Stimulated activated naive CD8-positive, alpha-beta T cell treated with anti-CD3 and anti-CD28 coated beads, Interleukin-15, amount 100 ng/mL, for 72 hours (primary cell): Measurements from ENCODE around the gene ENTHD1.

Experiments used
- ATAC-seq: fragments of 150-1000 bp; cut with Tn5 transposase; 2 replicates; pipeline ENCODE4 v1.10.0; 2021; ENCODE audit warnings: mild to moderate bottlenecking, moderate library complexity
- DNase-seq, 2 donors: peaks; one replicate each; pipeline ENCODE4 v3.0.0; 2021 to 2022
- H3K27ac Mint-ChIP-seq, 2 donors: one replicate each; pipeline ENCODE4 v1.8.0; 2022; ENCODE audit warnings: mild to moderate bottlenecking in 2 of 2, mixed read lengths in 2 of 2, moderate library complexity in 2 of 2
- H3K27me3 Mint-ChIP-seq: one replicate; pipeline ENCODE4 v1.8.0; 2022; ENCODE audit warnings: mixed read lengths
- H3K4me1 Mint-ChIP-seq: one replicate; pipeline ENCODE4 v1.8.0; 2022; ENCODE audit warnings: mild to moderate bottlenecking, mixed read lengths
- H3K4me3 Mint-ChIP-seq, 2 donors: one replicate each; pipeline ENCODE4 v1.8.0; 2022; ENCODE audit warnings: mild to moderate bottlenecking in 2 of 2, mixed read lengths in 2 of 2, moderate library complexity in 1 of 2
- H3K9me3 Mint-ChIP-seq, 2 donors: one replicate each; pipeline ENCODE4 v1.8.0; 2022; ENCODE audit warnings: mixed read lengths in 2 of 2

ENTHD1 gene

GRCh38 chr22:39931251-39931650 lies 37.7 kb upstream of the ENTHD1 start:
- peak; percentile 44 for ATAC-seq
- no peak for DNase-seq
- H3K27ac Mint-ChIP-seq = no peak overlapping the region
- H3K4me3 Mint-ChIP-seq = no peak overlapping the region
- H3K27me3 Mint-ChIP-seq = no peaks in the 10 kb centered on the region
- no peaks in the 10 kb centered on the region for H3K9me3 Mint-ChIP-seq
- peaks cover 49% of the 10 kb centered on the region for H3K4me1 Mint-ChIP-seq

- no peaks in the 10 kb centered on the region for H3K27me3 Mint-ChIP-seq
- H3K4me1 Mint-ChIP-seq = peaks cover 49% of the 10 kb centered on the region
- no peak for DNase-seq
- peak overlapping the region in 1 of 2 donors; percentile 77 for H3K27ac Mint-ChIP-seq
- H3K4me3 Mint-ChIP-seq = no peak overlapping the region
- H3K9me3 Mint-ChIP-seq = no peaks in the 10 kb centered on the region
- no peak for ATAC-seq
These were observed 35.3 kb upstream of the ENTHD1 start for GRCh38 chr22:39928536-39929520.

GRCh38 chr22:39927544-39927943 lies 34.0 kb upstream of the ENTHD1 start:
- Mint-ChIP-seq H3K4me1 (peaks cover 49% of the 10 kb centered on the region), H3K27ac (peak overlapping the region in 1 of 2 donors; percentile 77), H3K4me3 (no peak overlapping the region), H3K27me3 (no peaks in the 10 kb centered on the region), H3K9me3 (no peaks in the 10 kb centered on the region)
- peak in 1 of 2 donors; percentile 52 for DNase-seq
- peak; percentile 73 for ATAC-seq

- H3K4me1 Mint-ChIP-seq = peaks cover 56% of the 10 kb centered on the region
- ATAC-seq (no peak), DNase-seq (no peak)
- H3K27me3 Mint-ChIP-seq = no peaks in the 10 kb centered on the region
- no peaks in the 10 kb centered on the region for H3K9me3 Mint-ChIP-seq
- H3K27ac Mint-ChIP-seq = peak overlapping the region in 1 of 2 donors; percentile 75
- no peak overlapping the region for H3K4me3 Mint-ChIP-seq
These were observed 33.2 kb upstream of the ENTHD1 start for GRCh38 chr22:39926753-39927152.

- no peaks in the 10 kb centered on the region for H3K9me3 Mint-ChIP-seq
- ATAC-seq (peak; percentile 12), DNase-seq (no peak)
- peaks cover 63% of the 10 kb centered on the region for H3K4me1 Mint-ChIP-seq
- peak overlapping the region in 1 of 2 donors; percentile 75 for H3K27ac Mint-ChIP-seq
- no peak overlapping the region for H3K4me3 Mint-ChIP-seq
- no peaks in the 10 kb centered on the region for H3K27me3 Mint-ChIP-seq
These were observed 32.5 kb upstream of the ENTHD1 start for GRCh38 chr22:39925909-39926679.

GRCh38 chr22:39925273-39925672 lies 31.7 kb upstream of the ENTHD1 start:
- H3K4me3 Mint-ChIP-seq = no peak overlapping the region
- peak overlapping the region in 1 of 2 donors; percentile 72 for H3K27ac Mint-ChIP-seq
- no peaks in the 10 kb centered on the region for H3K27me3 Mint-ChIP-seq
- no peak for ATAC-seq
- DNase-seq = no peak
- H3K9me3 Mint-ChIP-seq = no peaks in the 10 kb centered on the region
- H3K4me1 Mint-ChIP-seq = peaks cover 71% of the 10 kb centered on the region

- no peaks in the 10 kb centered on the region for H3K9me3 Mint-ChIP-seq
- DNase-seq (no peak), ATAC-seq (no peak)
- no peaks in the 10 kb centered on the region for H3K27me3 Mint-ChIP-seq
- H3K27ac Mint-ChIP-seq = peak overlapping the region; percentile 38 to 79
- peaks cover 81% of the 10 kb centered on the region for H3K4me1 Mint-ChIP-seq
- H3K4me3 Mint-ChIP-seq = no peak overlapping the region
These were observed 30.7 kb upstream of the ENTHD1 start for GRCh38 chr22:39924286-39924685.

GRCh38 chr22:39923696-39924095 lies 30.1 kb upstream of the ENTHD1 start:
- Mint-ChIP-seq H3K4me1 (peaks cover 82% of the 10 kb centered on the region), H3K27me3 (no peaks in the 10 kb centered on the region), H3K9me3 (no peaks in the 10 kb centered on the region), H3K27ac (peak overlapping the region in 1 of 2 donors; percentile 79), H3K4me3 (no peak overlapping the region)
- ATAC-seq (no peak), DNase-seq (no peak)

GRCh38 chr22:39920134-39920743 lies 26.7 kb upstream of the ENTHD1 start:
- peaks cover 84% of the 10 kb centered on the region for H3K4me1 Mint-ChIP-seq
- H3K4me3 Mint-ChIP-seq = peak overlapping the region; percentile 79 to 91
- no peaks in the 10 kb centered on the region for H3K27me3 Mint-ChIP-seq
- ATAC-seq = peak; percentile 84
- DNase-seq = peak; percentile 69 to 73
- H3K27ac Mint-ChIP-seq = peak overlapping the region; percentile 91 to 96
- no peaks in the 10 kb centered on the region for H3K9me3 Mint-ChIP-seq

- ATAC-seq = no peak
- peak overlapping the region; percentile 80 to 91 for H3K4me3 Mint-ChIP-seq
These were observed 24.4 kb upstream of the ENTHD1 start for GRCh38 chr22:39917776-39918495.

GRCh38 chr22:39917197-39917643 lies 23.7 kb upstream of the ENTHD1 start:
- Mint-ChIP-seq H3K27me3 (no peaks in the 10 kb centered on the region), H3K27ac (peak overlapping the region; percentile 56 to 89), H3K4me3 (peak overlapping the region; percentile 80 to 91), H3K9me3 (no peaks in the 10 kb centered on the region), H3K4me1 (peaks cover 84% of the 10 kb centered on the region)
- DNase-seq (no peak), ATAC-seq (no peak)

More at GRCh38 chr22:39917776-39918495, 24.4 kb upstream of the ENTHD1 start:
- Mint-ChIP-seq H3K4me1 (peaks cover 84% of the 10 kb centered on the region), H3K9me3 (no peaks in the 10 kb centered on the region), H3K27me3 (no peaks in the 10 kb centered on the region), H3K27ac (peak overlapping the region; percentile 90 to 93)
- no peak for DNase-seq

- ATAC-seq = no peak
- Mint-ChIP-seq H3K9me3 (no peaks in the 10 kb centered on the region), H3K27ac (peak overlapping the region; percentile 14 to 67)
These were observed 22.9 kb upstream of the ENTHD1 start for GRCh38 chr22:39916496-39916895.

GRCh38 chr22:39915295-39915726 lies 21.8 kb upstream of the ENTHD1 start:
- Mint-ChIP-seq H3K9me3 (no peaks in the 10 kb centered on the region), H3K27me3 (no peaks in the 10 kb centered on the region), H3K4me3 (peak overlapping the region; percentile 89 to 91), H3K27ac (peak overlapping the region; percentile 72 to 78), H3K4me1 (peaks cover 84% of the 10 kb centered on the region)
- ATAC-seq (no peak), DNase-seq (no peak)

More at GRCh38 chr22:39916496-39916895, 22.9 kb upstream of the ENTHD1 start:
- Mint-ChIP-seq H3K4me1 (peaks cover 84% of the 10 kb centered on the region), H3K4me3 (peak overlapping the region; percentile 47 to 91), H3K27me3 (no peaks in the 10 kb centered on the region)
- no peak for DNase-seq

- no peak for ATAC-seq
- Mint-ChIP-seq H3K4me3 (peak overlapping the region; percentile 89 to 99), H3K27ac (peak overlapping the region; percentile 72 to 78), H3K9me3 (peaks cover 0 to 7% of the 10 kb centered on the region in 2 donors), H3K4me1 (peaks cover 84% of the 10 kb centered on the region), H3K27me3 (no peaks in the 10 kb centered on the region)
- no peak for DNase-seq
These were observed 21.0 kb upstream of the ENTHD1 start for GRCh38 chr22:39914584-39914983.
